MM.1S (cell line): ENCODE measurements around the gene TMX3.

Source experiments
- DNase-seq: peaks from one replicate; pipeline ENCODE4 v3.0.0-alpha.2; 2015
- H2AFZ ChIP-seq: fragments of 300-600 bp; sonication (generic); 2 replicates; pipeline ENCODE4 v1.6.0; 2016; ENCODE audit warnings: antibody characterized with exemption, low read length
- H3F3A ChIP-seq: fragments of 300-600 bp; sonication (generic); 2 replicates; pipeline ENCODE4 v1.6.1; 2016; ENCODE audit warnings: mild to moderate bottlenecking, antibody characterized with exemption, low read length, moderate library complexity, mixed read lengths; ENCODE audit not compliant: insufficient read depth
- H3K27ac ChIP-seq: fragments of 300-600 bp; sonication (generic); 2 replicates; pipeline ENCODE4 v1.5.1; 2016; ENCODE audit warnings: mild to moderate bottlenecking, low read length
- H3K27me3 ChIP-seq: fragments of 300-600 bp; sonication (generic); replicated peaks from 2 replicates; pipeline ENCODE4 v1.6.0; 2016; ENCODE audit warnings: low read length; ENCODE audit not compliant: insufficient read depth
- H3K36me3 ChIP-seq: fragments of 300-600 bp; sonication (generic); replicated peaks from 2 replicates; pipeline ENCODE4 v1.6.1; 2016; ENCODE audit warnings: mild to moderate bottlenecking, low read length, mixed read lengths; ENCODE audit not compliant: insufficient read depth
- H3K4me1 ChIP-seq: fragments of 300-600 bp; sonication (generic); 2 replicates; pipeline ENCODE4 v1.6.1; 2016; ENCODE audit warnings: low read length, mixed read lengths
- H3K4me2 ChIP-seq: fragments of 300-600 bp; sonication (generic); 2 replicates; pipeline ENCODE4 v1.6.0; 2016; ENCODE audit warnings: low read depth, low read length
- H3K4me3 ChIP-seq: fragments of 300-600 bp; sonication (generic); 2 replicates; pipeline ENCODE4 v1.5.1; 2016; ENCODE audit warnings: low read length, mixed read lengths
- H3K79me2 ChIP-seq: fragments of 300-600 bp; sonication (generic); 2 replicates; pipeline ENCODE4 v1.6.1; 2016; ENCODE audit warnings: mixed run types, low read length, mixed read lengths
- H3K9ac ChIP-seq: fragments of 300-600 bp; sonication (generic); 2 replicates; pipeline ENCODE4 v1.6.1; 2016; ENCODE audit warnings: low read length, mixed read lengths
- H3K9me2 ChIP-seq: fragments of 300-600 bp; sonication (generic); replicated peaks from 2 replicates; pipeline ENCODE4 v1.6.1; 2016; ENCODE audit warnings: mild to moderate bottlenecking, low read length, mixed read lengths; ENCODE audit not compliant: insufficient read depth
- H3K9me3 ChIP-seq: fragments of 300-600 bp; sonication (generic); replicated peaks from 2 replicates; pipeline ENCODE4 v1.6.1; 2016; ENCODE audit warnings: mild to moderate bottlenecking, low read length, mixed read lengths; ENCODE audit not compliant: insufficient read depth
- H4K20me1 ChIP-seq: fragments of 300-600 bp; sonication (generic); 2 replicates; pipeline ENCODE4 v1.6.1; 2016; ENCODE audit warnings: mild to moderate bottlenecking, low read length, moderate library complexity, mixed read lengths; ENCODE audit not compliant: insufficient read depth
- EZH2 ChIP-seq: fragments of 300-600 bp; sonication (generic); optimal IDR thresholded peaks from 2 replicates; pipeline ENCODE3; 2017; ENCODE audit warnings: low read depth, mild to moderate bottlenecking, antibody characterized with exemption, low read length, mixed read lengths
- EZH2phosphoT487 ChIP-seq: fragments of 300-600 bp; sonication (generic); IDR thresholded peaks from 2 replicates; pipeline ENCODE4 v1.6.1; 2018; ENCODE audit warnings: antibody characterized with exemption, low read length
- TF ChIP-seq, protein P1 (sequence below): fragments of 300-600 bp; sonication (generic); IDR thresholded peaks from 2 replicates; pipeline ENCODE4 v1.5.1; 2016; ENCODE audit warnings: antibody characterized with exemption, low read length, mixed read lengths

TMX3 gene

DNA sequence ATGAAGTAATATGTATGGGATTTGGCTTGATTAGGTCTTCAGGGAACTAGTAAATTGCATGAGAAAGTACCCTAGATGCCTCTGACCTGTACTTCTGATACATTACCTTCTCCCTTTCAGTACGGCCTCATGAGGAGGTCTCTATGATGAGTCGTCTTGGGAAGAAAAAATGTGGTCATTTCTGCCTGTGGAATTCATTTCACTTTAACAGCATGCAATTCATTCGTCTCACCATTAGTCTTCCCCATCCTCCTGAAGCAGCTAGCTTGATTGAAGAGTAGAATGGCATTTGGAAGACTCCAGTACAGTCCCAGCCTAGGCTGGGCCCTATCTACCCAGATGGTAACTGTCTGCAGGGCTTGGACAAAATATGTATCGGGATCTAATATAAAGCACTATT is 52.2 kb downstream of the TMX3 start:
- H3K27ac ChIP-seq: no peak overlapping the region
- no peaks in the 10 kb centered on the region for H3F3A ChIP-seq
- H2AFZ ChIP-seq: no peak overlapping the region
- H3K4me1 ChIP-seq: no peaks in the 10 kb centered on the region
- no peak overlapping the region for H3K4me3 ChIP-seq
- no peaks in the 10 kb centered on the region for H3K36me3 ChIP-seq
- no peaks in the 10 kb centered on the region for H3K9me3 ChIP-seq
- TF ChIP-seq EZH2phosphoT487 (no peak), EZH2 (no peak)
- TF ChIP-seq, protein P1, sequence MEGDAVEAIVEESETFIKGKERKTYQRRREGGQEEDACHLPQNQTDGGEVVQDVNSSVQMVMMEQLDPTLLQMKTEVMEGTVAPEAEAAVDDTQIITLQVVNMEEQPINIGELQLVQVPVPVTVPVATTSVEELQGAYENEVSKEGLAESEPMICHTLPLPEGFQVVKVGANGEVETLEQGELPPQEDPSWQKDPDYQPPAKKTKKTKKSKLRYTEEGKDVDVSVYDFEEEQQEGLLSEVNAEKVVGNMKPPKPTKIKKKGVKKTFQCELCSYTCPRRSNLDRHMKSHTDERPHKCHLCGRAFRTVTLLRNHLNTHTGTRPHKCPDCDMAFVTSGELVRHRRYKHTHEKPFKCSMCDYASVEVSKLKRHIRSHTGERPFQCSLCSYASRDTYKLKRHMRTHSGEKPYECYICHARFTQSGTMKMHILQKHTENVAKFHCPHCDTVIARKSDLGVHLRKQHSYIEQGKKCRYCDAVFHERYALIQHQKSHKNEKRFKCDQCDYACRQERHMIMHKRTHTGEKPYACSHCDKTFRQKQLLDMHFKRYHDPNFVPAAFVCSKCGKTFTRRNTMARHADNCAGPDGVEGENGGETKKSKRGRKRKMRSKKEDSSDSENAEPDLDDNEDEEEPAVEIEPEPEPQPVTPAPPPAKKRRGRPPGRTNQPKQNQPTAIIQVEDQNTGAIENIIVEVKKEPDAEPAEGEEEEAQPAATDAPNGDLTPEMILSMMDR: no peak; the same call in 1 of the 2 replicates
- no peak overlapping the region for H3K4me2 ChIP-seq
- H3K9me2 ChIP-seq: no peaks in the 10 kb centered on the region
- no peaks in the 10 kb centered on the region for H3K27me3 ChIP-seq
- no peak overlapping the region for H3K9ac ChIP-seq
- DNase-seq: no peak
- no peaks in the 10 kb centered on the region for H4K20me1 ChIP-seq
- no peaks in the 10 kb centered on the region for H3K79me2 ChIP-seq

DNA sequence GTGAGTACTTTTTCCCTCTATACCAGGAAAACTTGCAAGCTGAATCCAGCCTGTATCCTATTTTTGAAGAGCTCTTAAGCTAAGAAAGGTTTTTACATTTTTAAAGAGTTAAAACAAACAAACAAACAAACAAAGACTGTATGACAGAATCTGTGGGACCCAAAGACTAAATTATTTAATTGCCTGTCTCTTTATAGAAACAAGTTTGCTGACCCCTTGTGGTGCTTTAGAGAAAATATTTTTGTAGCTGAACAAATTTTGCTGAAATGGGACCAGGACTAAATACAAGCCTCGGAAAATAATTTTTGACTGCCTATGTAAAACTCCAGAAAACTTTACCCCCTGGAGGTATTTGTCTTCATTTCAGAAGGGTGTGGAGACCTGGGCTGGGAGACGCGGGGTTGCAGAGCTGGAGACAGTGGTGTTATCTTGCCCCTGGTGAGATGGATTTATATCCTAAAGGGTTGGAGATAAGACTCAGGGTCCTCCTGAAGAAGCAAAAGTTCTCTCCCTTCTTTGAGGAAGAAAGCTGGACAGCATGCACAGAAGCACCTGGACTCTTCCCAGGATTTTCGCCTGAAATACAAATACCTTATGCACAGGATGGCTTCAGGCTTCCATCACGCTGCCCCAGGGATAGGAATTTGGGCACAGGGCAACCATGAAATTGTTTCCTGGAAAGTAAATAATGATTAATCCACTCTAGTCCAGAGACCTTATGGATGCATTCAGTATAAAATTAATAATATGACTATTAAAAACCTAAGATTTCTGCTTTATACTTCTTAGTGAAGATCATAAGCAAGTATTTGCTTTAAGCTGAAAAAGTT is 54.3 kb downstream of the TMX3 start:
- DNase-seq: peak; percentile 54
- TF ChIP-seq, protein P1: peak; percentile 51
- TF ChIP-seq EZH2phosphoT487: no peak
- no peak for TF ChIP-seq EZH2
- H3K4me1 ChIP-seq: no peaks in the 10 kb centered on the region
- H3K9ac ChIP-seq: no peak overlapping the region
- no peaks in the 10 kb centered on the region for H3K9me2 ChIP-seq
- H3K4me2 ChIP-seq: no peak overlapping the region
- no peaks in the 10 kb centered on the region for H3F3A ChIP-seq
- no peaks in the 10 kb centered on the region for H4K20me1 ChIP-seq
- H3K9me3 ChIP-seq: no peaks in the 10 kb centered on the region
- no peaks in the 10 kb centered on the region for H3K27me3 ChIP-seq
- no peak overlapping the region for H3K27ac ChIP-seq
- H2AFZ ChIP-seq: no peak overlapping the region
- no peaks in the 10 kb centered on the region for H3K79me2 ChIP-seq
- no peak overlapping the region for H3K4me3 ChIP-seq
- H3K36me3 ChIP-seq: no peaks in the 10 kb centered on the region

DNA sequence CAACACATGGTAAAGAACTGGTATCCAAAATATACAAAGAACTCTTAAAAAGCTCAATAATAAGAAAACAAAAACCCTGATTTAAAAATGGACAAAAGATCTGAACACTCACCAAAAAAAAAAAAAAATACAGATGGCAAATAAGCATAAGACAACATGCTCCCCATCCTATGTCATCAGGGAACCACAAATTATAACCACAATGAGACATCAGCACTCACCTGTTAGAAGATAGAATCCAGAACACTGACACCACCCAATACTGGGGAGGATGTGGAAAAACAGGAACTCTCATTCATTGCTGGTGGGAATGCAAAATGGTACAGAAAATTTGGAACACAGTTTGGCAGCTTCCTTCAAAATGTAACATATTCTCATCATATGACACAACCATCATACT is 66.7 kb downstream of the TMX3 start:
- no peak for DNase-seq
- no peak overlapping the region for H3K27ac ChIP-seq
- no peaks in the 10 kb centered on the region for H3K36me3 ChIP-seq
- H4K20me1 ChIP-seq: no peaks in the 10 kb centered on the region
- H3K4me2 ChIP-seq: no peak overlapping the region
- no peaks in the 10 kb centered on the region for H3K27me3 ChIP-seq
- H3K4me1 ChIP-seq: no peaks in the 10 kb centered on the region
- no peaks in the 10 kb centered on the region for H3F3A ChIP-seq
- H3K9me2 ChIP-seq: no peaks in the 10 kb centered on the region
- H3K4me3 ChIP-seq: no peak overlapping the region
- no peaks in the 10 kb centered on the region for H3K79me2 ChIP-seq
- H3K9ac ChIP-seq: no peak overlapping the region
- no peaks in the 10 kb centered on the region for H3K9me3 ChIP-seq
- H2AFZ ChIP-seq: no peak overlapping the region
- TF ChIP-seq, protein P1: no peak
- TF ChIP-seq EZH2phosphoT487: no peak
- TF ChIP-seq EZH2: no peak
